Cardiac muscle cell (in vitro differentiated cells and primary cell): Measurements from ENCODE around the gene PARP16. TPM values are rescaled to one million over a fixed set of nuclear protein-coding genes. Genes with fewer than 3 reads are reported as not detected.

Source experiments
- DNase-seq, 2 donors: peaks; one replicate each; pipeline versions ENCODE4 v3.0.0 to v3.0.0-alpha.2; 2010 to 2017; ENCODE audit warnings: low read depth in 1 of 2, low spot score in 1 of 2
- H3K27ac ChIP-seq: fragments of 200-600 bp; sonication (generic); 2 replicates; pipeline ENCODE4 v1.5.1; 2016
- H3K27me3 ChIP-seq: fragments of 200-600 bp; sonication (generic); 2 replicates; pipeline ENCODE4 v1.6.0; 2016; ENCODE audit warnings: control low read depth
- H3K36me3 ChIP-seq: fragments of 200-600 bp; sonication (generic); 2 replicates; pipeline ENCODE4 v1.5.1; 2016; ENCODE audit warnings: control low read depth
- H3K4me1 ChIP-seq: fragments of 200-600 bp; sonication (generic); 2 replicates; pipeline ENCODE4 v1.8.1; 2017; ENCODE audit warnings: low read depth, mild to moderate bottlenecking, mixed run types
- H3K4me3 ChIP-seq: fragments of 200-600 bp; sonication (generic); 2 replicates; pipeline ENCODE4 v1.5.1; 2016; ENCODE audit warnings: mild to moderate bottlenecking
- H3K9me3 ChIP-seq: fragments of 200-600 bp; sonication (generic); 2 replicates; pipeline ENCODE4 v1.5.1; 2017; ENCODE audit warnings: low read depth, mild to moderate bottlenecking, control low read depth
- polyA plus RNA-seq: library from polyadenylated mRNA; unstranded; fragments of >200 nt; fragmentation: Nextera tagmentation; extraction: Ambion mirVana; gene quantifications from 2 replicates; pipeline ENCODE4 v1.2.1, GENCODE V29; 2016
- total RNA-seq: library from RNA; depleted of rRNA; stranded (reverse); fragments of >200 nt; gene quantifications from 2 replicates; pipeline ENCODE4 v1.2.3, GENCODE V29; 2016
- TF ChIP-seq, protein P1 (sequence below): IDR thresholded peaks from 2 replicates; pipeline ENCODE4 v1.5.1; 2012; ENCODE audit warnings: low read depth, mild to moderate bottlenecking, low read length

PARP16 gene
- total and polyA plus RNA-seq, 2 experiments from 2014 or later, result 14.2 to 16.9 TPM

GRCh38 chr15:65328506-65329287 is 42.0 kb upstream of the PARP16 start:
- H3K27ac ChIP-seq, result no peak overlapping the region
- no peak overlapping the region for H3K4me3 ChIP-seq
- H3K4me1 ChIP-seq, result peaks cover 2% of the 10 kb centered on the region
- no peaks in the 10 kb centered on the region for H3K36me3 ChIP-seq
- no peaks in the 10 kb centered on the region for H3K27me3 ChIP-seq
- no peaks in the 10 kb centered on the region for H3K9me3 ChIP-seq
- TF ChIP-seq, protein P1, sequence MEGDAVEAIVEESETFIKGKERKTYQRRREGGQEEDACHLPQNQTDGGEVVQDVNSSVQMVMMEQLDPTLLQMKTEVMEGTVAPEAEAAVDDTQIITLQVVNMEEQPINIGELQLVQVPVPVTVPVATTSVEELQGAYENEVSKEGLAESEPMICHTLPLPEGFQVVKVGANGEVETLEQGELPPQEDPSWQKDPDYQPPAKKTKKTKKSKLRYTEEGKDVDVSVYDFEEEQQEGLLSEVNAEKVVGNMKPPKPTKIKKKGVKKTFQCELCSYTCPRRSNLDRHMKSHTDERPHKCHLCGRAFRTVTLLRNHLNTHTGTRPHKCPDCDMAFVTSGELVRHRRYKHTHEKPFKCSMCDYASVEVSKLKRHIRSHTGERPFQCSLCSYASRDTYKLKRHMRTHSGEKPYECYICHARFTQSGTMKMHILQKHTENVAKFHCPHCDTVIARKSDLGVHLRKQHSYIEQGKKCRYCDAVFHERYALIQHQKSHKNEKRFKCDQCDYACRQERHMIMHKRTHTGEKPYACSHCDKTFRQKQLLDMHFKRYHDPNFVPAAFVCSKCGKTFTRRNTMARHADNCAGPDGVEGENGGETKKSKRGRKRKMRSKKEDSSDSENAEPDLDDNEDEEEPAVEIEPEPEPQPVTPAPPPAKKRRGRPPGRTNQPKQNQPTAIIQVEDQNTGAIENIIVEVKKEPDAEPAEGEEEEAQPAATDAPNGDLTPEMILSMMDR, result no peak
- no peak for DNase-seq

- no peaks in the 10 kb centered on the region for H3K36me3 ChIP-seq
- TF ChIP-seq, protein P1, result no peak
- no peak for DNase-seq
- no peak overlapping the region for H3K27ac ChIP-seq
- H3K4me3 ChIP-seq, result no peak overlapping the region
- no peaks in the 10 kb centered on the region for H3K27me3 ChIP-seq
- H3K9me3 ChIP-seq, result no peaks in the 10 kb centered on the region
- no peaks in the 10 kb centered on the region for H3K4me1 ChIP-seq
Measured at GRCh38 chr15:65327651-65328393, 41.1 kb upstream of the PARP16 start.

GRCh38 chr15:65326818-65327217 is 40.1 kb upstream of the PARP16 start:
- Histone ChIP-seq H3K36me3 (no peaks in the 10 kb centered on the region), H3K9me3 (no peaks in the 10 kb centered on the region), H3K27ac (no peak overlapping the region), H3K4me1 (no peaks in the 10 kb centered on the region), H3K4me3 (no peak overlapping the region), H3K27me3 (no peaks in the 10 kb centered on the region)
- TF ChIP-seq, protein P1, result no peak
- DNase-seq, result no peak

- Histone ChIP-seq H3K36me3 (no peaks in the 10 kb centered on the region), H3K4me3 (no peak overlapping the region), H3K9me3 (no peaks in the 10 kb centered on the region), H3K4me1 (no peaks in the 10 kb centered on the region), H3K27me3 (no peaks in the 10 kb centered on the region), H3K27ac (peak overlapping the region; percentile 39)
- TF ChIP-seq, protein P1, result no peak
- peak; percentile 52 to 55 for DNase-seq
Measured at GRCh38 chr15:65326117-65326526, 39.4 kb upstream of the PARP16 start.

- no peaks in the 10 kb centered on the region for H3K36me3 ChIP-seq
- H3K27me3 ChIP-seq, result no peaks in the 10 kb centered on the region
- no peak overlapping the region for H3K4me3 ChIP-seq
- DNase-seq, result peak; percentile 68 to 81
- no peaks in the 10 kb centered on the region for H3K4me1 ChIP-seq
- no peak overlapping the region for H3K27ac ChIP-seq
- TF ChIP-seq, protein P1, result no peak
- no peaks in the 10 kb centered on the region for H3K9me3 ChIP-seq
Measured at GRCh38 chr15:65323071-65323511, 36.4 kb upstream of the PARP16 start.
